HG02571 (cell line): ENCODE measurements around the gene RSL1D1.
"Not testable (repeated sequence)": the region's sequence is repeated elsewhere in the genome, so short reads cannot be mapped to it uniquely, and the experiment has no call there.

Experiments used
- ATAC-seq: cut with Tn5 transposase; IDR thresholded peaks from one replicate; pipeline ENCODE4 v1.9.1; 2021; ENCODE audit warnings: mild to moderate bottlenecking, moderate library complexity; ENCODE audit not compliant: unreplicated experiment

Gene RSL1D1

DNA sequence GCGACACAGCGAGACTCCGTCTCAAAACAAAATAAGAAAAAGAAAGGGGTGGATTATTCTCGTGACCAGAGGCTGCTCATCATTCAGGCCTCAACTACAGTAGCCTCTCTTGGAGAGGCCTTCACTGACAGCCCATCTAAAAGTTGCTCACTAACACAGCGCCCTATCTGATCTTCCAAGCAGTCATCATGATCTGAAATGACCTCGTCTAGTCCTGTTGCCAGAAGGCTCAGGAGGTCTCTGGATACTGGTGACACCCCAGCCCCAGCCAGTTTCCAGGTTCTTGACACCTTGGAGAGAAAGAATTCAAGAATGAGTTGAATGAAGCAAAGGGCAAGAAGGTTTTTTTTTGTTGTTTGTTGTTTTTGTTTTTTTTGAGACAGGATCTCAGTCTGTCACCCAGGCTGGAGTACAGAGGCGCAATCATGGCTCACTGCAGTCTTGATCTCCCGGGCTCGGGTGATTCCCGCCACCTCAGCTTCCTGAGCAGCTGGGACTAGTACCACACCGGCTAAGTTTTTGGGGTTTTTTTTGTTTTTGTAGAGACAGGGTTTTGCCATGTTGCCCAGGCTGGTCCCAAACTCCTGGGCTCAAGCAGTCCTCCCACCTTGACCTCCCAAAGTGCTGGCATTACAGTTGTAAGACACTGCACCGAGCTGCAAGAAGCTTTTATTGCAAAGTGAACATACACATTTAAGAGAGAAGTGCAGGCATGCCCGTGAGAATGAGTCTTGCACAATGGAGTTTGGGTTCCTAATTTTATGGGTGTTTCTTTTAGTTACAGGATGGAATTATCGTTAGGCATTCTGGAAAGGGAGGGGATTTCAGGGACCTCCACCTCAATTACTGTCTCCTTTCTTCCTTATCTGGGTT lies 51.6 kb downstream of the RSL1D1 start:
- no peak for ATAC-seq

- ATAC-seq: no peak
Measured at GRCh38 chr16:11799017-11799381, 52.3 kb downstream of the RSL1D1 start.

DNA sequence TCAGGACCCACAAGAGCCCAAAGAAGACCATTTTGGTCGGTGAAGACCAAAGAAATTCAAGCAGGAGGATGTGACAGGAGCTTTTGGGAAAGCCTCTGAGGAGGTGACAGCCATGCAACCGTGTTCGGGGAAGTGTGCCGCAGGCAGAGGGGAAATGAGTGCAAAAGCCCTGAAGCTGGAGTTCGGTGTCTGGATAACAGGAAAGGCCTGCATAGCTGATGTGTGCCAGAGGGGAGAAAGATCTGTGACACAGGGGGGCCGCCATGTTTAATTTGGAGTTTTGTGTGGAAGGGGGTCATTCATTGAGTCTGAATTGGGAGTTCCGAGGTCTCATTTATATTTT lies 53.4 kb downstream of the RSL1D1 start:
- ATAC-seq: no peak

DNA sequence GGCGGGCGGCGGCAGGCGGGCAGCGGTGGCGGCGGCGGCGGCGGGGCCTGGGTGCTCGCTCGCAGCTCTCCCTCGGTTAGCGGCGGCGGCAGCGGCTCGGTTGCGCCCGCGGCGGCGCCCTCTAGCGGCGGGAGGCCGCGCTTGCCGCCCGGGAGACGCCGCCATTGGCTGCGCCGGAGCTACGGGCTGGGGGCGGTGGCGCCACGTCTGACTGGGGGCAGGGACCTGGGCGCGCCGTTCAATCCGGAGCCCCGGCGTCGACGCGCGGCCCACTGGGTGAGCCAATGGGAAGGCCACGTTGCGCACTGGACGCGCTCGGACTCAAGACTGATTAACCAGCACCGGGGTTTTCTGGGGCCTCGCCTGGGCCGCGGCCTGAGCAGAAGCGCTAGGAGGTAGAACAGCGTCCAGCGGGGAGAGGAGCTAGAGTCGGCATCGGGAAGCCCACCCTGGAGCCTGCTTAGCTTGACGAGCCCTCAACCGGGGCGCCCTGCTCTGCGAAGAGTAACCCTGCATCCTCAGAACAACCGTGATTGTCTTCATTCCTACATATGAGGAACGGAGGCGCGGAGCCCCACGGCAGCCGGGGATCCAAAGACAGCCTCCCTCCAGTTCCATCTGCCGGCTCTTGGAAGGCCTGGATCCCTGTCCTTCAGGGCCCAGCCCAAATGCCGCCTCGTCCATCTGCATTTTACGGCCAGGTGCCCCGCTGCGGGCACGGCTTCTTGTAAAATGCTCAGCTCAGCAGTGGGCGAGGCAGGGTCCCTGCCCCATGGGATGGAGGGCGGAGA lies 54.0 kb downstream of the RSL1D1 start, which contains the start of gene ZC3H7A:
ZC3H7A (minus strand) TSS at position 93 of the 791 bp plus-strand sequence. CDS start 14,904 bp downstream, outside the sequence.
- ATAC-seq: peak; percentile 89

DNA sequence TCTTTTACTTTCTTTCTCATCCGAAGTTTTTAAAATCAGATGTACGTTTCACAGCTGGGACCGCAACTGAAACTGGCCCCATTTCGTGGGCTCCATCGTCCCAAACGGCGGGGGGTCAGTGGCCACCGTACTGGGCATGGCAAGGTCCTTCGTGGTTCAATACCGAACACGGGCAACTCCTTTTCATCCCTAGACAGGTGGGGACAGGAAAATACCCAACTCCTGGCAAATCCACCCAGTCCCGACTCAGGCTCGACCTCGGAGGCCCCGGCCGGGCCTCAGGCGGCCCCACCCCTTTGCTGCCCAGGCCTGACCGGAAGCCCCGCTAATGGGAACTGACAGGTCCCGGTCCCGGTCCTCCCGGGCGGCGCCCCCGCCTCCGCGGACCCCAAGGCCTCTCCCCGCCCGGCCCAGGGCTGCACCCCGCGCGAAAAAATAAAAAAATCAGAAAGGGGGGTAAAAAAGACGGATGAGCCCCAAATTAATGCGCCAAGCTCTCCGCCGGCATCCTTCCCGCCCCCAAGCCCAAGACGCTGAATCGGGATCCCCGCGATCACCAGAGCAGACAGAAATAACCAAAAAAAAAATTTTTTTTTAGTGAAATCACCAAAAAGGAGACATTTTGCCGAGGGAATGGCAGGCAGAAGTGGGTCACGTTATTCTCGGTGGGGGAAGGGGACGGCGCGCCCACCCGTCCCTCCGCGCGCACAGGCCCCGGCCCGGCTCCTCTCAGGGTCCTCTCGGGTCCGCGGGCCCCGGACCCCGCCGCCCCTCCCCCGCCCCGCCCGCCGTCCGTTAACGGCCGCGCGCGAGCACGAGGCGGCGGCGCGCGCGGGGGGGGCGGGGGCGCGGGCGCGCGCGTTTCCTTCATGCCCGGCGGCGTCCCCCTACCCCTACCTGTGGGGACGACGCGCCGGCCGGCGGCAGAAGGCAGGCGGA lies 54.8 kb downstream of the RSL1D1 start:
- ATAC-seq: peak; percentile 3

- no peak for ATAC-seq
Measured at GRCh38 chr16:11795887-11796226, 55.5 kb downstream of the RSL1D1 start.

DNA sequence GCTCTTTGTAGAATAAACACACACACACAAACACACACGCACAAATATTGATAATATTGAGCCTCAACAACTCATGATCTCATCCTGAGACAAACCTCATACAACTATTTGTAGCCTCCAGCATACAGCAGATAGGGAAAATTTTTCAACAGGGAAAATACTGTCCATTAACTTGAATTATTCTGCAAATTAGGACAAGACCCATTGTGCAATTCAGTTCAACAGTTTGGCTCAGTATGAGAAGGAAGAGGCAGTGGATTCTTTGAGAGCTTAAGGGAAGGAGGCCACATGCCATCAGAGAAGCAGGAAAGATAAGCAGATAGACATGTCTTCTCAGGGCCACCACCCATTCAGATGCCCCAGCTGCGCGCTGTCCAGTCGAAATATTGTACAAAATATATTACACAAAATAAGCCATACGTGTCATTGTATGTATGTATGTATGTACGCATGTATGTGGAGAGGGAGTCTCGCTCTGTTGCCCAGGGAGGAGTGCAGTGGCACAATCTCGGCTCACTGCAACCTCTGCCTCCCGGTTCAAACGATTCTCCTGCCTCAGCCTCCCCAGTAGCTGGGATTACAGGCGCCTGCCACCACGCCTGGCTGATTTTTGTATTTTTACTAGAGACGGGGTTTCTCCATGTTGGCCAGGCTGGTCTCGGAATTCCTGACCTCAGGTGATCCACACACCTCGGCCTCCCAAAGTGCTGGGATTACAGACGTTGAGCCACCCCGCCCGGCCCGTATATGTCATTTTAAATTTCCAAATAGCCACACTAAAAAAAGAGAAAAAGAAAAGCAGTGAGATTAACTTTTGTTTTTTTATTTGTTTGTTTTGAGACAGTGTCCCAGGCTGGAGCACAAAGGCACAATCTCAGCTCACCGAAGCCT lies 56.1 kb downstream of the RSL1D1 start:
- no peak for ATAC-seq

- no peak for ATAC-seq
Measured at GRCh38 chr16:11794447-11794846, 56.9 kb downstream of the RSL1D1 start.

GRCh38 chr16:11793840-11794239 lies 57.5 kb downstream of the RSL1D1 start:
- no peak for ATAC-seq

GRCh38 chr16:11792410-11793241 lies 58.7 kb downstream of the RSL1D1 start:
- no peak for ATAC-seq

DNA sequence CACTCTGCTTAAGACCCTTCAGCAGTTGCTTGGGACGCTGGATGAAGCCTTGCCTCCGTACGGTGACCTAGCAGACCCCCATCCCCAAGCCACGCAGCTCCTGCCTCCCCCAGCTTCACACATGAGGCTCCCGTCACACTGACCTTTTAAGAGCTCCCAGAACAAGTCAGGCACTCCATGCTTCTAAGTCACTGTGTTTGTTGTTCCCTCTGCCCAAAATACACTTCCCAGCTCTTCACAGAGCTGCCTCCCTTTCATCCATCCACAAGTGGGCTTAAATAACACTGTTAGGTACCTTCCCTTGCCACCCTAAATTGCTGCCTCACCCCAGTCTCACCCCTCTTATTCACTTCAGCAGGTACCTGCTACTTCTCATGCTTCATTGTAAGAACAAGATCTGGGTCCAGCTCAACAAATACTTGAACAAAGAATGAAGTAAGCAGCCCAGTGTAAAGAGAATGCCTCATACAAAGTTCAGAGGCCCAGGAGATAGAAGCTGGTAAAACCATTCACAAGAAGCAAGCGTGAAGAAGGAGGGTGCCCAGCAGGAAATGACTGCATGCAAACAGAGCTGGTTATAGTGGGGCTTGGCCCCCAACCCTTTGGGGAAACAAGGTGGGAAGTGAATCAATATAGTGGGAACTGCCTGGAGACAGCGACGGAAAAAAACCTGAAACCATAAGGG lies 60.1 kb downstream of the RSL1D1 start:
- ATAC-seq: no peak

DNA sequence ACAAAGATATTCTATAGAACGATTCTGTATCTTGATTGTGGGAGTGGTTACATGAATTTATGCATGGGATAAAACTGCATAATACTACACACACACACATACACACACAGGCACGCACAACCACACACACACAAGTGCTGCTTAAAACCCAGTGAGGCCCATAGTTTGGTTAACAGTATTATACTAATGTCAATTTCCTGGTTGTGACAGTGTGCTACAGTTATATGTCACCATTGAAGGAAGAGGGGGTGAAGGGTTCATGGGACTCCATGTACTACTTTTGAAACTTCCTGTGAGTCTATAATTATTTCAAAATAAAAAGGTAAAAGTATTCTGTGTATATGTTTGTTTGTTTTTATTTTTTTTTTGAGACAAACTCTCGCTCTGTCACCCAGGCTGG lies 62.4 kb downstream of the RSL1D1 start:
- no peak for ATAC-seq

- not testable (repeated sequence) for ATAC-seq
Measured at GRCh38 chr16:11784980-11785599, 66.3 kb downstream of the RSL1D1 start.

DNA sequence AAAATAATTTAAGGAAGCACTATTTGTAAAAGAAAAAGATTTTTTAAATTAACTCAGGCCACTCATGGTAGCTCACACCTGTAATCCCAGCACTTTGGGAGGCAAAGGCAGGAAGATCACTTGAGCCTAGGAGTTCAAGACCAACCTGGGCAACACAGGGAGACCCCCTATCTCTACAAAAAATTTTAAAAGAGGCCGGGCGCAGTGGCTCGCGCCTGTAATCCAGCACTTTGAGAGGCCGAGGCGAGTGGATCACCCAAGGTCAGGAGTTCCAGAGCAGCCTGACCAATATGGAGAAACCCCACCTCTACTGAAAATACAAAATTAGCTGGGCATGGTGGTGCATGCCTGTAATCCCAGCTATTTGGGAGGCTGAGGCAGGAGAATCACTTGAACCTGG lies 67.0 kb downstream of the RSL1D1 start:
- not testable (repeated sequence) for ATAC-seq

- ATAC-seq: no peak
Measured at GRCh38 chr16:11784038-11784369, 67.3 kb downstream of the RSL1D1 start.
